H9 (cell line): ENCODE data around the gene FST. TPM values are rescaled to one million over a fixed set of nuclear protein-coding genes. Genes with fewer than 3 reads are reported as not detected.

Experiments
- DNase-seq: peaks from one replicate; pipeline ENCODE4 v3.0.0-alpha.2; 2017
- H2AFZ ChIP-seq: one replicate; pipeline ENCODE4 v1.6.1; 2013; ENCODE audit warnings: mild to moderate bottlenecking, low read length, control low read depth, moderate library complexity
- H2AK5ac ChIP-seq: 2 replicates; pipeline ENCODE4 v1.6.1; 2013; ENCODE audit warnings: low read length, control low read depth, mixed read lengths; ENCODE audit not compliant: insufficient read length
- H2BK120ac ChIP-seq: one replicate; pipeline ENCODE4 v1.6.1; 2013; ENCODE audit warnings: low read depth, mild to moderate bottlenecking, low read length, control low read depth, inconsistent platforms; ENCODE audit not compliant: poor library complexity, severe bottlenecking
- H2BK12ac ChIP-seq: 2 replicates; pipeline ENCODE4 v1.6.1; 2013; ENCODE audit warnings: low read length, control low read depth, mixed read lengths, low read depth; ENCODE audit not compliant: insufficient read length
- H2BK15ac ChIP-seq: 2 replicates; pipeline ENCODE4 v1.6.1; 2013; ENCODE audit warnings: low read depth, low read length, control low read depth
- H2BK20ac ChIP-seq: one replicate; pipeline ENCODE4 v1.6.1; 2013; ENCODE audit warnings: low read depth, mild to moderate bottlenecking, low read length, control low read depth, inconsistent platforms; ENCODE audit not compliant: poor library complexity, severe bottlenecking
- H2BK5ac ChIP-seq: 2 replicates; pipeline ENCODE4 v1.6.1; 2013; ENCODE audit warnings: low read length, control low read depth, mixed read lengths; ENCODE audit not compliant: insufficient read length
- H3K14ac ChIP-seq: 2 replicates; pipeline ENCODE4 v1.6.1; 2013; ENCODE audit warnings: low read length, control low read depth; ENCODE audit not compliant: insufficient read depth
- H3K18ac ChIP-seq: 2 replicates; pipeline ENCODE4 v1.6.1; 2013; ENCODE audit warnings: low read depth, mild to moderate bottlenecking, mixed read lengths, low read length, control low read depth; ENCODE audit not compliant: insufficient read length
- H3K23ac ChIP-seq: 2 replicates; pipeline ENCODE4 v1.6.1; 2013; ENCODE audit warnings: low read length, control low read depth, mixed read lengths, low read depth; ENCODE audit not compliant: insufficient read length
- H3K23me2 ChIP-seq: 2 replicates; pipeline ENCODE4 v1.6.1; 2013; ENCODE audit warnings: low read depth, mild to moderate bottlenecking, mixed read lengths, low read length, control low read depth; ENCODE audit not compliant: insufficient read length, poor library complexity, severe bottlenecking
- H3K27ac ChIP-seq: 2 replicates; pipeline ENCODE4 v1.5.1; 2013; ENCODE audit warnings: low read length, control low read depth, mixed read lengths, low read depth; ENCODE audit not compliant: insufficient read length
- H3K27me3 ChIP-seq: 2 replicates; pipeline ENCODE4 v1.6.1; 2013; ENCODE audit warnings: low read length, control low read depth, inconsistent platforms; ENCODE audit not compliant: insufficient read depth
- H3K4ac ChIP-seq: 2 replicates; pipeline ENCODE4 v1.6.1; 2013; ENCODE audit warnings: low read depth, mild to moderate bottlenecking, control low read depth, inconsistent platforms, low read length, moderate library complexity
- H3K4me1 ChIP-seq: 2 replicates; pipeline ENCODE4 v1.6.1; 2013; ENCODE audit warnings: low read length, control low read depth, inconsistent platforms; ENCODE audit not compliant: insufficient read depth
- H3K4me2 ChIP-seq: 2 replicates; pipeline ENCODE4 v1.6.1; 2013; ENCODE audit warnings: low read length, control low read depth, mixed read lengths; ENCODE audit not compliant: insufficient read length, insufficient read depth
- H3K56ac ChIP-seq: 2 replicates; pipeline ENCODE4 v1.6.1; 2013; ENCODE audit warnings: low read depth, mild to moderate bottlenecking, mixed read lengths, low read length, control low read depth; ENCODE audit not compliant: insufficient read length
- H3K79me1 ChIP-seq: 2 replicates; pipeline ENCODE4 v1.6.1; 2013; ENCODE audit warnings: low read depth, mild to moderate bottlenecking, moderate library complexity, low read length, control low read depth, inconsistent platforms; ENCODE audit not compliant: insufficient read depth, poor library complexity, severe bottlenecking
- H3K79me2 ChIP-seq: 2 replicates; pipeline ENCODE4 v1.6.1; 2013; ENCODE audit warnings: low read length, control low read depth, inconsistent platforms; ENCODE audit not compliant: insufficient read depth
- H3K9ac ChIP-seq: 2 replicates; pipeline ENCODE4 v1.6.1; 2013; ENCODE audit warnings: low read length, control low read depth, mixed read lengths; ENCODE audit not compliant: insufficient read length; ENCODE audit errors: extremely low read depth
- H3K9me3 ChIP-seq: one replicate; pipeline ENCODE4 v1.6.1; 2013; ENCODE audit warnings: low read depth, low read length, inconsistent platforms; ENCODE audit not compliant: control insufficient read depth
- H3T11ph ChIP-seq: one replicate; pipeline ENCODE4 v1.6.1; 2013; ENCODE audit warnings: mild to moderate bottlenecking, low read length, control low read depth, inconsistent platforms
- H4K20me1 ChIP-seq: one replicate; pipeline ENCODE4 v1.6.1; 2013; ENCODE audit not compliant: control insufficient read depth, insufficient read length, insufficient read depth
- H4K5ac ChIP-seq: 2 replicates; pipeline ENCODE4 v1.6.1; 2013; ENCODE audit warnings: low read depth, mild to moderate bottlenecking, mixed read lengths, low read length, control low read depth; ENCODE audit not compliant: insufficient read length
- H4K8ac ChIP-seq: replicated peaks from 2 replicates; pipeline ENCODE4 v1.6.1; 2013; ENCODE audit warnings: low read length, control low read depth, mixed read lengths, low read depth; ENCODE audit not compliant: insufficient read length
- H4K91ac ChIP-seq: 2 replicates; pipeline ENCODE4 v1.6.1; 2013; ENCODE audit warnings: low read depth, mild to moderate bottlenecking, moderate library complexity, mixed read lengths, low read length, control low read depth; ENCODE audit not compliant: insufficient read length
- H3K27ac Mint-ChIP-seq, 3 experiments: 2 replicates in 2 of 3; 3 replicates in 1 of 3; pipeline ENCODE4 v1.8.0; 2020 to 2021; ENCODE audit warnings: mixed read lengths in 3 of 3, mild to moderate bottlenecking in 1 of 3, moderate library complexity in 1 of 3
- H3K27me3 Mint-ChIP-seq: 2 replicates; pipeline ENCODE4 v1.8.0; 2021; ENCODE audit warnings: low read depth, mild to moderate bottlenecking, moderate library complexity, mixed read lengths
- H3K36me3 Mint-ChIP-seq, 3 experiments: 2 replicates in 2 of 3; 3 replicates in 1 of 3; pipeline ENCODE4 v1.8.0; 2020 to 2021; ENCODE audit warnings: low read depth in 3 of 3, mixed read lengths in 3 of 3; ENCODE audit not compliant: insufficient read depth in 1 of 3
- H3K4me1 Mint-ChIP-seq, 2 experiments: 2 replicates each; pipeline ENCODE4 v1.8.0; 2020; ENCODE audit warnings: mixed read lengths in 2 of 2
- H3K4me3 Mint-ChIP-seq, 2 experiments: 2 replicates in 1 of 2; 3 replicates in 1 of 2; pipeline ENCODE4 v1.8.0; 2020 to 2021; ENCODE audit warnings: mild to moderate bottlenecking in 2 of 2, mixed read lengths in 2 of 2, moderate library complexity in 1 of 2
- H3K9me3 Mint-ChIP-seq, 2 experiments: 2 replicates in 1 of 2; 3 replicates in 1 of 2; pipeline ENCODE4 v1.8.0; 2020; ENCODE audit warnings: mild to moderate bottlenecking in 2 of 2, mixed read lengths in 2 of 2, moderate library complexity in 1 of 2
- CTCF ChIP-seq: fragments of 200-600 bp; sonication (generic); conservative IDR thresholded peaks from 3 replicates; pipeline ENCODE4 v1.8.0; 2021; ENCODE audit warnings: antibody characterized with exemption, mild to moderate bottlenecking
- total RNA-seq: library from RNA; stranded (reverse); gene quantifications from 2 replicates; pipeline ENCODE4 v1.2.1, GENCODE V29; 2021

FST gene
- total RNA-seq, 1 experiment from 2014 or later, result 111 TPM

GRCh38 chr5:53512539-53512938 lies 32.1 kb downstream of the FST start:
- H3K27me3 ChIP-seq, result no peaks in the 10 kb centered on the region
- no peak overlapping the region for H2AK5ac ChIP-seq
- no peak overlapping the region for H3K4ac ChIP-seq
- no peaks in the 10 kb centered on the region for H3K23me2 ChIP-seq
- no peak overlapping the region for H3K18ac ChIP-seq
- H4K20me1 ChIP-seq, result no peaks in the 10 kb centered on the region
- H2BK120ac ChIP-seq, result no peak overlapping the region
- no peak overlapping the region for H2BK5ac ChIP-seq
- H3T11ph ChIP-seq, result no peak overlapping the region
- H3K36me3 Mint-ChIP-seq, result peaks cover 6 to 25% (median 14%) of the 10 kb centered on the region in 3 experiments
- H4K5ac ChIP-seq, result no peak overlapping the region
- peaks cover 4% of the 10 kb centered on the region for H3K9me3 ChIP-seq
- no peak overlapping the region for H3K4me2 ChIP-seq
- H4K8ac ChIP-seq, result no peak overlapping the region
- H2BK12ac ChIP-seq, result no peak overlapping the region
- no peaks in the 10 kb centered on the region for H3K79me1 ChIP-seq
- no peak overlapping the region for H3K9ac ChIP-seq
- no peak overlapping the region for H2AFZ ChIP-seq
- H3K23ac ChIP-seq, result no peak overlapping the region
- H3K4me3 Mint-ChIP-seq, result no peak overlapping the region
- no peak overlapping the region for H2BK15ac ChIP-seq
- no peak overlapping the region for H3K56ac ChIP-seq
- no peak for DNase-seq
- H3K27ac Mint-ChIP-seq, result peak overlapping the region in 1 of 3 experiments; percentile 81; a peak in 1 of 7 replicates
- H2BK20ac ChIP-seq, result no peak overlapping the region
- TF ChIP-seq CTCF, result no peak
- no peak overlapping the region for H3K27ac ChIP-seq
- H3K9me3 Mint-ChIP-seq, result peaks cover 31 to 34% of the 10 kb centered on the region in 2 experiments
- H4K91ac ChIP-seq, result no peak overlapping the region
- H3K27me3 Mint-ChIP-seq, result no peaks in the 10 kb centered on the region
- H3K4me1 Mint-ChIP-seq, result no peaks in the 10 kb centered on the region
- no peaks in the 10 kb centered on the region for H3K4me1 ChIP-seq
- H3K14ac ChIP-seq, result no peak overlapping the region
- H3K79me2 ChIP-seq, result no peaks in the 10 kb centered on the region
